LNCAP (cell line): ENCODE data around the gene VPS18.

Source experiments
- CTCF ChIP-seq: fragments of 450-650 bp; IDR thresholded peaks from 2 replicates; pipeline ENCODE4 v1.5.1; 2017; ENCODE audit warnings: mild to moderate bottlenecking

Gene VPS18

GRCh38 chr15:40889112-40889511 is 5.1 kb upstream of the VPS18 start:
- TF ChIP-seq CTCF = no peak

GRCh38 chr15:40891138-40891537 is 3.1 kb upstream of the VPS18 start:
- TF ChIP-seq CTCF = no peak

- TF ChIP-seq CTCF = peak; percentile 87
These were observed 2.3 kb upstream of the VPS18 start for GRCh38 chr15:40891810-40892446.

- TF ChIP-seq CTCF = no peak
These were observed 1.7 kb upstream of the VPS18 start for GRCh38 chr15:40892447-40893012.

GRCh38 chr15:40893019-40893670 is 1.1 kb upstream of the VPS18 start:
- TF ChIP-seq CTCF = no peak

- peak; percentile 46 for TF ChIP-seq CTCF
These were observed 615 bp downstream of the VPS18 start for GRCh38 chr15:40894681-40895448.

- no peak for TF ChIP-seq CTCF
These were observed 5.4 kb downstream of the VPS18 start for GRCh38 chr15:40899536-40900207.
